Fibroblast of pulmonary artery (primary cell): Measurements from ENCODE around the gene LPAR3.

Experiments used
- DNase-seq: peaks from one replicate; pipeline ENCODE4 v3.0.0-alpha.2; 2010; ENCODE audit warnings: low read depth
- H3K4me3 ChIP-seq: replicated peaks from 2 replicates; pipeline ENCODE4 v1.5.1; 2011; ENCODE audit warnings: low read depth, mild to moderate bottlenecking, control low read depth, low read length, moderate library complexity
- CTCF ChIP-seq: IDR thresholded peaks from 2 replicates; pipeline ENCODE4 v1.5.1; 2011; ENCODE audit warnings: mild to moderate bottlenecking, control low read depth, low read length, inconsistent platforms; ENCODE audit errors: missing control alignments

LPAR3 gene

GRCh38 chr1:84861988-84862644 is 30.9 kb downstream of the LPAR3 start:
- DNase-seq = no peak
- no peak overlapping the region for H3K4me3 ChIP-seq
- no peak for TF ChIP-seq CTCF

GRCh38 chr1:84861516-84861915 is 31.5 kb downstream of the LPAR3 start:
- H3K4me3 ChIP-seq = no peak overlapping the region
- DNase-seq = no peak
- TF ChIP-seq CTCF = no peak

GRCh38 chr1:84859866-84860265 is 33.1 kb downstream of the LPAR3 start:
- no peak for DNase-seq
- TF ChIP-seq CTCF = no peak
- no peak overlapping the region for H3K4me3 ChIP-seq

GRCh38 chr1:84857906-84858305 is 35.1 kb downstream of the LPAR3 start:
- DNase-seq = no peak
- no peak for TF ChIP-seq CTCF
- H3K4me3 ChIP-seq = no peak overlapping the region

GRCh38 chr1:84856726-84857270 is 36.2 kb downstream of the LPAR3 start:
- H3K4me3 ChIP-seq = no peak overlapping the region
- no peak for TF ChIP-seq CTCF
- DNase-seq = no peak

GRCh38 chr1:84855691-84856630 is 37.0 kb downstream of the LPAR3 start:
- DNase-seq = no peak

More at GRCh38 chr1:84855691-84856630, 37.0 kb downstream of the LPAR3 start:
- no peak for TF ChIP-seq CTCF
- no peak overlapping the region for H3K4me3 ChIP-seq
